OCI-LY7 (cell line): ENCODE results near the gene IGFN1.

Experiments
- EZH2phosphoT487 ChIP-seq: fragments of 200-600 bp; sonication (generic); IDR thresholded peaks from 2 replicates; pipeline ENCODE4 v1.6.1; 2018; ENCODE audit warnings: low read depth, borderline replicate concordance, mild to moderate bottlenecking, mixed run types, antibody characterized with exemption, low read length, moderate library complexity, mixed read lengths
- TF ChIP-seq, protein P1 (sequence below): fragments of 200-600 bp; sonication (generic); conservative IDR thresholded peaks from 2 replicates; pipeline ENCODE4 v1.5.1; 2014; ENCODE audit warnings: mild to moderate bottlenecking, antibody characterized with exemption, low read length, moderate library complexity, mixed read lengths

DNA sequence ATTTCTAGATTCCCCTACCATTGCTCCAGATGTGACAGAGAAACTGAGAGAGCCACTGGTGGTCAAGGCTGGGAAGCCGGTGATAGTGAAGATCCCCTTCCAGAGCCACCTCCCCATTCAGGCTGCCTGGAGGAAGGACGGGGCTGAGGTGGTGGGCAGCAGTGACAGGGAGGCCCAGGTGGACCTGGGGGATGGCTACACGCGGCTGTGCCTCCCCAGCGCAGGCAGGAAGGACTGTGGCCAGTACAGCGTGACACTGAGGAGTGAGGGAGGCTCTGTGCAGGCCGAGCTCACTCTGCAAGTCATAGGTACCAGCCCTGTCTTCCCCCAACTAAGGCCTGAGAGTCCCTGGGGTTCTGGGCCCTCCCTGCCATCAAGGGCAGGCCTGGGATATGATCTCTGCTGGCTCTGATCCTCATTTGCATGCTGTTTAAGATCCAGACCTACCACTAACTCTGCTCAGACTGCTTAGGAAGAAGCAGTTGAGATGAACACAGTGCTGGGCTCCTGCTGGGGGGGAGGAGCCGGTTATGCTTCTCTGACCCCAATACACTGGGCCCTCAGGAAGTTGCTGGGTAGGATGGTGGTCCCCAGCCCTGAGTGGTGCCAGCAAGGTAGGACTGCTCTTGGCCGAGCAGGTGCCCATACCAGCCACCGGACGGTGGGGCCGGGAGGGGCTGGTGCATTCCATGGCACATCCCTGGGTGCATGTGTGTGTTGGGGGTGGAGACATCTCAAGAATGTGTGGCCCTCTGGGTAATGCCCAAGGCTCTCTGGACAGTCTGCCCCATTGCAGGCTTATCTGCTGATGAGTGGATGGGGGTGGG is 25.1 kb downstream of the IGFN1 start:
- TF ChIP-seq, protein P1, sequence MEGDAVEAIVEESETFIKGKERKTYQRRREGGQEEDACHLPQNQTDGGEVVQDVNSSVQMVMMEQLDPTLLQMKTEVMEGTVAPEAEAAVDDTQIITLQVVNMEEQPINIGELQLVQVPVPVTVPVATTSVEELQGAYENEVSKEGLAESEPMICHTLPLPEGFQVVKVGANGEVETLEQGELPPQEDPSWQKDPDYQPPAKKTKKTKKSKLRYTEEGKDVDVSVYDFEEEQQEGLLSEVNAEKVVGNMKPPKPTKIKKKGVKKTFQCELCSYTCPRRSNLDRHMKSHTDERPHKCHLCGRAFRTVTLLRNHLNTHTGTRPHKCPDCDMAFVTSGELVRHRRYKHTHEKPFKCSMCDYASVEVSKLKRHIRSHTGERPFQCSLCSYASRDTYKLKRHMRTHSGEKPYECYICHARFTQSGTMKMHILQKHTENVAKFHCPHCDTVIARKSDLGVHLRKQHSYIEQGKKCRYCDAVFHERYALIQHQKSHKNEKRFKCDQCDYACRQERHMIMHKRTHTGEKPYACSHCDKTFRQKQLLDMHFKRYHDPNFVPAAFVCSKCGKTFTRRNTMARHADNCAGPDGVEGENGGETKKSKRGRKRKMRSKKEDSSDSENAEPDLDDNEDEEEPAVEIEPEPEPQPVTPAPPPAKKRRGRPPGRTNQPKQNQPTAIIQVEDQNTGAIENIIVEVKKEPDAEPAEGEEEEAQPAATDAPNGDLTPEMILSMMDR = no peak
- no peak for TF ChIP-seq EZH2phosphoT487
